ENCODE measurements around the gene NEO1.

NEO1 gene

DNA sequence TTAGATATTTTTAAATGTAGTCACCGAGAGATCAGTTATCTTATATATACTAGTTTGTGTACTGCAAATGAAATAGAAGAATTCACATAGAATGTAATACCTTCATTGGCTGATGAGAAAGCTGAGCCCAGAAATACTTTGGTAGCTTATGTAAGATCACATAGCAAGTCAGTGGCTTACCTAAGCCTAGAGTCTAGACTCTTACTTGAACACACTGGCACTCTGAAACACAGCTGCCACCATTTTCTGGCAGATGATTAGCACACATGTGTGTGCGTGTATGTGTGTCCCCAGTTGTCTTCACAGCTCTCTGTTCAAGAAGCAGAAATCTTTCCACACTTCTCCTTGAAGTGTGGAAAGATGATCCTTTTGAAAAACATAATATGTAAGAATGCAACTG, 124.3 kb downstream of the NEO1 start (continued):
- TF ChIP-seq, protein P1, sequence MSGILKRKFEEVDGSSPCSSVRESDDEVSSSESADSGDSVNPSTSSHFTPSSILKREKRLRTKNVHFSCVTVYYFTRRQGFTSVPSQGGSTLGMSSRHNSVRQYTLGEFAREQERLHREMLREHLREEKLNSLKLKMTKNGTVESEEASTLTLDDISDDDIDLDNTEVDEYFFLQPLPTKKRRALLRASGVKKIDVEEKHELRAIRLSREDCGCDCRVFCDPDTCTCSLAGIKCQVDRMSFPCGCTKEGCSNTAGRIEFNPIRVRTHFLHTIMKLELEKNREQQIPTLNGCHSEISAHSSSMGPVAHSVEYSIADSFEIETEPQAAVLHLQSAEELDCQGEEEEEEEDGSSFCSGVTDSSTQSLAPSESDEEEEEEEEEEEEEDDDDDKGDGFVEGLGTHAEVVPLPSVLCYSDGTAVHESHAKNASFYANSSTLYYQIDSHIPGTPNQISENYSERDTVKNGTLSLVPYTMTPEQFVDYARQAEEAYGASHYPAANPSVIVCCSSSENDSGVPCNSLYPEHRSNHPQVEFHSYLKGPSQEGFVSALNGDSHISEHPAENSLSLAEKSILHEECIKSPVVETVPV (CRISPR knock-in tag; IDR thresholded peaks at IDR 0.05): no peak
- TF ChIP-seq ZC3H10 (CRISPR knock-in tag; IDR thresholded peaks at IDR 0.05) (no peak), ZNF565 (CRISPR knock-in tag; conservative IDR thresholded peaks at IDR 0.05; ENCODE audit: low read depth) (no peak), PPARA (CRISPR knock-in tag; IDR thresholded peaks at IDR 0.05; ENCODE audit: borderline replicate concordance) (no peak), POU6F1 (CRISPR knock-in tag; IDR thresholded peaks at IDR 0.05; ENCODE audit: borderline replicate concordance, low read depth) (no peak), SNAI2 (CRISPR knock-in tag; IDR thresholded peaks at IDR 0.05) (no peak), ESRRG (CRISPR knock-in tag; IDR thresholded peaks at IDR 0.05) (no peak), TCF4 (CRISPR knock-in tag; IDR thresholded peaks at IDR 0.05; ENCODE audit: borderline replicate concordance) (no peak)
- TF ChIP-seq, protein P2, sequence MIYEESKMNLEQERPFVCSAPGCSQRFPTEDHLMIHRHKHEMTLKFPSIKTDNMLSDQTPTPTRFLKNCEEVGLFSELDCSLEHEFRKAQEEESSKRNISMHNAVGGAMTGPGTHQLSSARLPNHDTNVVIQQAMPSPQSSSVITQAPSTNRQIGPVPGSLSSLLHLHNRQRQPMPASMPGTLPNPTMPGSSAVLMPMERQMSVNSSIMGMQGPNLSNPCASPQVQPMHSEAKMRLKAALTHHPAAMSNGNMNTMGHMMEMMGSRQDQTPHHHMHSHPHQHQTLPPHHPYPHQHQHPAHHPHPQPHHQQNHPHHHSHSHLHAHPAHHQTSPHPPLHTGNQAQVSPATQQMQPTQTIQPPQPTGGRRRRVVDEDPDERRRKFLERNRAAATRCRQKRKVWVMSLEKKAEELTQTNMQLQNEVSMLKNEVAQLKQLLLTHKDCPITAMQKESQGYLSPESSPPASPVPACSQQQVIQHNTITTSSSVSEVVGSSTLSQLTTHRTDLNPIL (CRISPR knock-in tag; IDR thresholded peaks at IDR 0.05; ENCODE audit: low read depth): no peak

- TF ChIP-seq ESRRG (CRISPR knock-in tag; IDR thresholded peaks at IDR 0.05) (no peak), ZFP30 (CRISPR knock-in tag; IDR thresholded peaks at IDR 0.05) (no peak), RARB (CRISPR knock-in tag; IDR thresholded peaks at IDR 0.05) (no peak), GLIS3 (CRISPR knock-in tag; IDR thresholded peaks at IDR 0.05) (no peak), ZNF70 (CRISPR knock-in tag; IDR thresholded peaks at IDR 0.05) (no peak), ISL1 (CRISPR knock-in tag; IDR thresholded peaks at IDR 0.05) (no peak), ARNTL (CRISPR knock-in tag; IDR thresholded peaks at IDR 0.05; ENCODE audit: borderline replicate concordance, low read depth) (no peak), SNAI2 (CRISPR knock-in tag; IDR thresholded peaks at IDR 0.05) (no peak), OSR1 (CRISPR knock-in tag; IDR thresholded peaks at IDR 0.05) (no peak), POU6F1 (CRISPR knock-in tag; IDR thresholded peaks at IDR 0.05; ENCODE audit: borderline replicate concordance, low read depth) (no peak), ZFP3 (CRISPR knock-in tag; IDR thresholded peaks at IDR 0.05) (no peak)
- TF ChIP-seq, protein P2 (CRISPR knock-in tag; IDR thresholded peaks at IDR 0.05; ENCODE audit: low read depth): no peak
- TF ChIP-seq, protein P3, sequence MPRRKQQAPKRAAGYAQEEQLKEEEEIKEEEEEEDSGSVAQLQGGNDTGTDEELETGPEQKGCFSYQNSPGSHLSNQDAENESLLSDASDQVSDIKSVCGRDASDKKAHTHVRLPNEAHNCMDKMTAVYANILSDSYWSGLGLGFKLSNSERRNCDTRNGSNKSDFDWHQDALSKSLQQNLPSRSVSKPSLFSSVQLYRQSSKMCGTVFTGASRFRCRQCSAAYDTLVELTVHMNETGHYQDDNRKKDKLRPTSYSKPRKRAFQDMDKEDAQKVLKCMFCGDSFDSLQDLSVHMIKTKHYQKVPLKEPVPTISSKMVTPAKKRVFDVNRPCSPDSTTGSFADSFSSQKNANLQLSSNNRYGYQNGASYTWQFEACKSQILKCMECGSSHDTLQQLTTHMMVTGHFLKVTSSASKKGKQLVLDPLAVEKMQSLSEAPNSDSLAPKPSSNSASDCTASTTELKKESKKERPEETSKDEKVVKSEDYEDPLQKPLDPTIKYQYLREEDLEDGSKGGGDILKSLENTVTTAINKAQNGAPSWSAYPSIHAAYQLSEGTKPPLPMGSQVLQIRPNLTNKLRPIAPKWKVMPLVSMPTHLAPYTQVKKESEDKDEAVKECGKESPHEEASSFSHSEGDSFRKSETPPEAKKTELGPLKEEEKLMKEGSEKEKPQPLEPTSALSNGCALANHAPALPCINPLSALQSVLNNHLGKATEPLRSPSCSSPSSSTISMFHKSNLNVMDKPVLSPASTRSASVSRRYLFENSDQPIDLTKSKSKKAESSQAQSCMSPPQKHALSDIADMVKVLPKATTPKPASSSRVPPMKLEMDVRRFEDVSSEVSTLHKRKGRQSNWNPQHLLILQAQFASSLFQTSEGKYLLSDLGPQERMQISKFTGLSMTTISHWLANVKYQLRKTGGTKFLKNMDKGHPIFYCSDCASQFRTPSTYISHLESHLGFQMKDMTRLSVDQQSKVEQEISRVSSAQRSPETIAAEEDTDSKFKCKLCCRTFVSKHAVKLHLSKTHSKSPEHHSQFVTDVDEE (CRISPR knock-in tag; IDR thresholded peaks at IDR 0.05): no peak
- ATAC-seq: no peak
Observed at GRCh38 chr15:73183071-73183470, 130.8 kb downstream of the NEO1 start.

DNA sequence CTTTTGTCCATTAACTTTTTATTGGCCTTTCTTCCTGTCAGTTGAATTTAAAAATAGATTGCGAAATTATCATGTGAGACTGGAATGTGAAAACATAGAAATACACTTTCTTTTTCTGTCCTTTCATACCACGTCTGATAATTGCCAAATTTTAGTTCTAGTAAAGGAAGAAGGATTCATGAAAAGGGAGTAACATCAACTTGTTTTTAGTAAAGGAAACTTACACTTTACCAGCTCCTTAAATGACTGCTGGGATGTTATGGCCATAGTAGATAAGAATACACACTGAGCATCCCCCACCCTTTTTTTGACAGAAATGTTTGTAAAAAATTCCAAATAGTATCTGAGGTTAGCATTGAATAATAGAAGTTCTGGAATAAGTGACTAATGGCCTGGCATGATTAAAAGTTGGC, 137.9 kb downstream of the NEO1 start:
- no peak for ATAC-seq
- TF ChIP-seq POU6F1 (CRISPR knock-in tag; IDR thresholded peaks at IDR 0.05; ENCODE audit: borderline replicate concordance, low read depth): no peak
- no peak for TF ChIP-seq RARB (CRISPR knock-in tag; IDR thresholded peaks at IDR 0.05)
- TF ChIP-seq, protein P3 (CRISPR knock-in tag; IDR thresholded peaks at IDR 0.05): no peak
- no peak for TF ChIP-seq TOX (CRISPR knock-in tag; IDR thresholded peaks at IDR 0.05; ENCODE audit: borderline replicate concordance)
- TF ChIP-seq TCF4 (CRISPR knock-in tag; IDR thresholded peaks at IDR 0.05; ENCODE audit: borderline replicate concordance): no peak
- TF ChIP-seq SNAI2 (CRISPR knock-in tag; IDR thresholded peaks at IDR 0.05): no peak
- TF ChIP-seq PATZ1 (CRISPR knock-in tag; IDR thresholded peaks at IDR 0.05; ENCODE audit: borderline replicate concordance): no peak
- no peak for TF ChIP-seq OSR1 (CRISPR knock-in tag; IDR thresholded peaks at IDR 0.05)
